Hepatocyte (in vitro differentiated cells): Measurements from ENCODE around the gene ZDHHC14. TPM values are rescaled to one million over a fixed set of nuclear protein-coding genes. Genes with fewer than 3 reads are reported as not detected.
A peak's percentile ranks its signal among the peaks of the same experiment; 100 is the strongest.

Source experiments
- DNase-seq: peaks from one replicate; pipeline ENCODE4 v3.0.0-alpha.2; 2016; ENCODE audit warnings: low spot score
- H2AFZ ChIP-seq: fragments of 200-600 bp; sonication (generic); 2 replicates; pipeline ENCODE4 v1.6.0; 2016; ENCODE audit warnings: antibody characterized with exemption, mild to moderate bottlenecking
- H3K27ac ChIP-seq: fragments of 200-600 bp; sonication (generic); 2 replicates; pipeline ENCODE4 v1.5.1; 2016; ENCODE audit warnings: mild to moderate bottlenecking
- H3K27me3 ChIP-seq: fragments of 200-600 bp; sonication (generic); 2 replicates; pipeline ENCODE4 v1.6.1; 2016
- H3K36me3 ChIP-seq: fragments of 200-600 bp; sonication (generic); replicated peaks from 2 replicates; pipeline ENCODE4 v1.5.1; 2016; ENCODE audit warnings: low read depth; ENCODE audit not compliant: insufficient read depth
- H3K4me1 ChIP-seq: fragments of 200-600 bp; sonication (generic); 2 replicates; pipeline ENCODE4 v1.5.1; 2016; ENCODE audit warnings: mild to moderate bottlenecking, moderate library complexity; ENCODE audit not compliant: insufficient read depth
- H3K4me2 ChIP-seq: fragments of 200-600 bp; sonication (generic); 2 replicates; pipeline ENCODE4 v1.6.0; 2016
- H3K4me3 ChIP-seq: fragments of 200-600 bp; sonication (generic); 2 replicates; pipeline ENCODE4 v1.5.1; 2016; ENCODE audit warnings: mild to moderate bottlenecking
- H3K79me2 ChIP-seq: fragments of 200-600 bp; sonication (generic); 2 replicates; pipeline ENCODE4 v1.6.0; 2017; ENCODE audit warnings: mild to moderate bottlenecking
- H3K9me2 ChIP-seq: fragments of 200-600 bp; sonication (generic); replicated peaks from 2 replicates; pipeline ENCODE4 v1.6.0; 2017; ENCODE audit warnings: mild to moderate bottlenecking; ENCODE audit not compliant: insufficient read depth
- H3K9me3 ChIP-seq: fragments of 200-600 bp; sonication (generic); 2 replicates; pipeline ENCODE4 v1.5.1; 2016; ENCODE audit warnings: low read depth, mild to moderate bottlenecking
- H4K20me1 ChIP-seq: fragments of 200-600 bp; sonication (generic); 2 replicates; pipeline ENCODE4 v1.6.0; 2016; ENCODE audit warnings: mild to moderate bottlenecking; ENCODE audit not compliant: insufficient read depth, poor library complexity, severe bottlenecking
- CTCF ChIP-seq: fragments of 200-600 bp; sonication (generic); IDR thresholded peaks from 2 replicates; pipeline ENCODE4 v1.5.1; 2016; ENCODE audit warnings: antibody characterized with exemption, mild to moderate bottlenecking; ENCODE audit not compliant: poor library complexity
- EZH2 ChIP-seq: fragments of 200-600 bp; sonication (generic); IDR thresholded peaks from 2 replicates; pipeline ENCODE4 v1.6.1; 2016; ENCODE audit warnings: antibody characterized with exemption, mild to moderate bottlenecking, borderline replicate concordance
- EZH2phosphoT487 ChIP-seq: fragments of 200-600 bp; sonication (generic); IDR thresholded peaks from one replicate; pipeline ENCODE4 v1.6.1; 2018; ENCODE audit warnings: antibody characterized with exemption, mild to moderate bottlenecking, low read depth, moderate library complexity; ENCODE audit not compliant: unreplicated experiment, severe bottlenecking
- WGBS: methylation state at CpG from one replicate; pipeline ENCODE4 v1.1.6; 2016; ENCODE audit warnings: low lambda C conversion rate; ENCODE audit errors: missing lambda C conversion rate; 5-methylcytosine and 5-hydroxymethylcytosine counted together
- polyA plus RNA-seq: library from polyadenylated mRNA; unstranded; fragments of >200 nt; fragmentation: Nextera tagmentation; extraction: Ambion mirVana; gene quantifications from 2 replicates; pipeline ENCODE4 v1.2.1, GENCODE V29; 2016
- total RNA-seq: library from RNA; depleted of rRNA; stranded (reverse); fragments of >200 nt; gene quantifications from 2 replicates; pipeline ENCODE4 v1.2.3, GENCODE V29; 2014

Gene ZDHHC14
- total and polyA plus RNA-seq, 2 experiments from 2014 or later: 11.8 to 25.2 TPM

GRCh38 chr6:157611406-157611805, 230.4 kb downstream of the ZDHHC14 start:
- Histone ChIP-seq H2AFZ (no peak overlapping the region), H3K79me2 (no peaks in the 10 kb centered on the region)

GRCh38 chr6:157613011-157613522, 232.1 kb downstream of the ZDHHC14 start:
- peak overlapping the region; percentile 77 for H3K27ac ChIP-seq
- H3K79me2 ChIP-seq: no peaks in the 10 kb centered on the region
- peak; percentile 56 for DNase-seq
- H3K27me3 ChIP-seq: no peaks in the 10 kb centered on the region
- H3K4me3 ChIP-seq: no peak overlapping the region
- TF ChIP-seq EZH2phosphoT487: no peak
- TF ChIP-seq EZH2: no peak
- no peak for TF ChIP-seq CTCF
- no peaks in the 10 kb centered on the region for H4K20me1 ChIP-seq
- H3K4me1 ChIP-seq: peaks cover 8% of the 10 kb centered on the region
- 68% methylated on average over 7 of the region's 7 CpGs for WGBS
- H3K4me2 ChIP-seq: peak overlapping the region; percentile 28
- no peak overlapping the region for H2AFZ ChIP-seq
- no peaks in the 10 kb centered on the region for H3K9me3 ChIP-seq
- no peaks in the 10 kb centered on the region for H3K36me3 ChIP-seq
- no peaks in the 10 kb centered on the region for H3K9me2 ChIP-seq

More at GRCh38 chr6:157611406-157611805, 230.4 kb downstream of the ZDHHC14 start:
- H3K27ac ChIP-seq: no peak overlapping the region
- H3K9me2 ChIP-seq: no peaks in the 10 kb centered on the region
- TF ChIP-seq EZH2phosphoT487: no peak
- TF ChIP-seq CTCF: no peak
- no peak for TF ChIP-seq EZH2
- 91% methylated on average over 3 of the region's 3 CpGs for WGBS
- H3K9me3 ChIP-seq: no peaks in the 10 kb centered on the region
- H3K36me3 ChIP-seq: no peaks in the 10 kb centered on the region
- no peak overlapping the region for H3K4me2 ChIP-seq
- H3K27me3 ChIP-seq: no peaks in the 10 kb centered on the region
- peaks cover 11% of the 10 kb centered on the region for H3K4me1 ChIP-seq
- no peaks in the 10 kb centered on the region for H4K20me1 ChIP-seq
- H3K4me3 ChIP-seq: no peak overlapping the region
- DNase-seq: no peak

- H3K79me2 ChIP-seq: no peaks in the 10 kb centered on the region
- TF ChIP-seq CTCF (peak; percentile 14), EZH2phosphoT487 (no peak)
- no peaks in the 10 kb centered on the region for H3K9me3 ChIP-seq
- no peak for DNase-seq
- H3K4me2 ChIP-seq: no peak overlapping the region
- H4K20me1 ChIP-seq: no peaks in the 10 kb centered on the region
- peaks cover 8% of the 10 kb centered on the region for H3K4me1 ChIP-seq
- H3K9me2 ChIP-seq: no peaks in the 10 kb centered on the region
- no peak overlapping the region for H2AFZ ChIP-seq
- H3K27ac ChIP-seq: peak overlapping the region; percentile 77
- no peak overlapping the region for H3K4me3 ChIP-seq
- no peaks in the 10 kb centered on the region for H3K36me3 ChIP-seq
- 84% methylated on average over 4 of the region's 5 CpGs for WGBS
- H3K27me3 ChIP-seq: no peaks in the 10 kb centered on the region
Observed at GRCh38 chr6:157614026-157614568, 233.1 kb downstream of the ZDHHC14 start.

GRCh38 chr6:157615420-157615769, 234.4 kb downstream of the ZDHHC14 start:
- Histone ChIP-seq H3K27me3 (no peaks in the 10 kb centered on the region), H3K4me2 (no peak overlapping the region), H3K27ac (peak overlapping the region; percentile 77), H3K4me3 (no peak overlapping the region), H3K36me3 (no peaks in the 10 kb centered on the region), H3K9me2 (no peaks in the 10 kb centered on the region), H3K79me2 (no peaks in the 10 kb centered on the region), H3K4me1 (peaks cover 8% of the 10 kb centered on the region), H3K9me3 (no peaks in the 10 kb centered on the region), H2AFZ (no peak overlapping the region), H4K20me1 (no peaks in the 10 kb centered on the region)
- no peak for DNase-seq
- 89% methylated on average over 4 of the region's 4 CpGs for WGBS
- TF ChIP-seq EZH2: no peak
- TF ChIP-seq CTCF: no peak
- no peak for TF ChIP-seq EZH2phosphoT487
